ENCODE results near the gene AUP1. TPM values are rescaled to one million over a fixed set of nuclear protein-coding genes. Genes with fewer than 3 reads are reported as not detected.

The AUP1 gene
- total RNA-seq, 1 donor from 2014 or later = 120 TPM

- Histone ChIP-seq H3K27ac (no peak within 1 kb of the TSS), H3K27me3 (peaks cover 5% of the 10 kb centered on the region), H3K4me1 (peaks cover 3 to 13% of the 10 kb centered on the region in 2 donors), H3K36me3 (no peaks in the 10 kb centered on the region), H3K4me3 (peak within 1 kb of the TSS; percentile 12 to 51), H3K9me3 (no peaks in the 10 kb centered on the region)
- TF ChIP-seq CTCF (IDR thresholded peaks at IDR 0.05) = no peak
- DNase-seq (ENCODE audit: low spot score in 2 of 2) = no peak
- intact Hi-C loops (cut with DNase I) = no loop called here
Observed at GRCh38 chr2:74499267-74499939, 30.1 kb downstream of the AUP1 start, which contains the start of gene LBX2. Gene LBX2, minus strand, starts transcription at chr2:74499603. Its CDS starts 66 bp downstream, at chr2:74499537.

- Histone ChIP-seq H3K27ac (no peak overlapping the region), H3K9me3 (no peaks in the 10 kb centered on the region), H3K27me3 (peaks cover 5% of the 10 kb centered on the region), H3K36me3 (peaks cover under 1 to 2% of the 10 kb centered on the region in 2 donors), H3K4me1 (peaks cover 3 to 13% of the 10 kb centered on the region in 2 donors), H3K4me3 (peak overlapping the region; percentile 12 to 51)
- intact Hi-C loops (cut with DNase I) = no loop called here
- DNase-seq (ENCODE audit: low spot score in 2 of 2) = no peak
- no peak for TF ChIP-seq CTCF (IDR thresholded peaks at IDR 0.05)
Observed at GRCh38 chr2:74498500-74499266, 30.8 kb downstream of the AUP1 start.

- intact Hi-C loops (cut with DNase I) = no loop called here
- Histone ChIP-seq H3K27me3 (peaks cover 5% of the 10 kb centered on the region), H3K9me3 (no peaks in the 10 kb centered on the region), H3K4me3 (peak overlapping the region; percentile 9 to 51), H3K4me1 (peaks cover 0 to 8% of the 10 kb centered on the region in 2 donors), H3K36me3 (peaks cover 6 to 9% of the 10 kb centered on the region in 2 donors), H3K27ac (no peak overlapping the region)
- TF ChIP-seq CTCF (IDR thresholded peaks at IDR 0.05) = no peak
- DNase-seq (ENCODE audit: low spot score in 2 of 2) = no peak
Observed at GRCh38 chr2:74497777-74498499, 31.6 kb downstream of the AUP1 start.

GRCh38 chr2:74496997-74497776, 32.3 kb downstream of the AUP1 start:
- no peak for DNase-seq (ENCODE audit: low spot score in 2 of 2)
- peaks cover 0 to 8% of the 10 kb centered on the region in 2 donors for H3K4me1 ChIP-seq
- H3K27ac ChIP-seq = no peak overlapping the region
- H3K36me3 ChIP-seq = peaks cover 14 to 17% of the 10 kb centered on the region in 2 donors
- intact Hi-C loops (cut with DNase I) = no loop called here
- no peak for TF ChIP-seq CTCF (IDR thresholded peaks at IDR 0.05)
- peak overlapping the region; percentile 9 to 51 for H3K4me3 ChIP-seq
- H3K27me3 ChIP-seq = peaks cover 5% of the 10 kb centered on the region
- no peaks in the 10 kb centered on the region for H3K9me3 ChIP-seq

GRCh38 chr2:74495440-74495839, 34.1 kb downstream of the AUP1 start:
- peaks cover 5% of the 10 kb centered on the region for H3K27me3 ChIP-seq
- no peak overlapping the region for H3K27ac ChIP-seq
- no peak overlapping the region for H3K4me3 ChIP-seq
- H3K9me3 ChIP-seq = no peaks in the 10 kb centered on the region
- no peak for TF ChIP-seq CTCF (IDR thresholded peaks at IDR 0.05)
- peaks cover 31 to 34% of the 10 kb centered on the region in 2 donors for H3K36me3 ChIP-seq
- H3K4me1 ChIP-seq = peaks cover 0 to 8% of the 10 kb centered on the region in 2 donors
- no peak for DNase-seq (ENCODE audit: low spot score in 2 of 2)
- intact Hi-C loops (cut with DNase I) = no loop called here
